HepG2 (cell line): ENCODE results near the gene BCAM. TPM values are rescaled to one million over a fixed set of nuclear protein-coding genes. Genes with fewer than 3 reads are reported as not detected.
A peak's percentile ranks its signal among the peaks of the same experiment; 100 is the strongest.

Experiments used
- SMAD3 ChIP-seq: sonication (generic); formaldehyde crosslinking; IDR thresholded peaks from 2 replicates; pipeline ENCODE4 v1.4.0; 2020; ENCODE audit warnings: missing genetic modification reagents
- SRSF9 ChIP-seq: fragments of 200-400 bp; formaldehyde crosslinking; IDR thresholded peaks from 2 replicates; pipeline ENCODE4 v1.6.1; 2018; ENCODE audit warnings: borderline replicate concordance, mild to moderate bottlenecking, low read depth, low read length; ENCODE audit not compliant: insufficient read depth, poor library complexity, severe bottlenecking
- ZBTB37 ChIP-seq: sonication (generic); formaldehyde crosslinking; IDR thresholded peaks from 2 replicates; pipeline ENCODE4 v1.4.0; 2020; ENCODE audit warnings: mild to moderate bottlenecking, missing genetic modification reagents
- ZBTB7B ChIP-seq: sonication (generic); formaldehyde crosslinking; IDR thresholded peaks from 2 replicates; pipeline ENCODE4 v1.4.0; 2020; ENCODE audit warnings: missing genetic modification reagents
- ZNF317 ChIP-seq: sonication (generic); formaldehyde crosslinking; IDR thresholded peaks from 2 replicates; pipeline ENCODE4 v1.5.0; 2020; ENCODE audit warnings: mild to moderate bottlenecking, missing genetic modification reagents
- ZNF362 ChIP-seq: sonication (generic); formaldehyde crosslinking; IDR thresholded peaks from 2 replicates; pipeline ENCODE4 v1.4.0; 2020; ENCODE audit warnings: missing genetic modification reagents, mild to moderate bottlenecking, borderline replicate concordance
- ZNF672 ChIP-seq: sonication (generic); formaldehyde crosslinking; IDR thresholded peaks from 2 replicates; pipeline ENCODE4 v1.8.1; 2022; ENCODE audit warnings: missing genetic modification reagents
- ZSCAN20 ChIP-seq: sonication (generic); formaldehyde crosslinking; IDR thresholded peaks from 2 replicates; pipeline ENCODE4 v1.4.0; 2020; ENCODE audit warnings: missing genetic modification reagents, mild to moderate bottlenecking, borderline replicate concordance
- polyA plus RNA-seq, 8 experiments: library from polyadenylated mRNA; depleted of rRNA in 3 of 8; stranded (reverse) in 7 of 8; unstranded in 1 of 8; fragments of >200 nt; fragmentation: Illumina TruSeq in 4 of 8; extraction: Trizol in 4 of 8; gene quantifications; 2 replicates each; pipeline versions ENCODE4 v1.2.1 to v1.2.3, GENCODE V29; 2011 to 2016; ENCODE audit warnings: low read depth in 4 of 8, missing spikeins in 1 of 8, mixed read lengths in 1 of 8; ENCODE audit not compliant: insufficient read depth in 1 of 8
- total RNA-seq, 5 experiments: library from RNA; depleted of rRNA; stranded (reverse); fragments of >200 nt; fragmentation: Illumina TruSeq; extraction: Trizol; gene quantifications; 2 replicates each; pipeline ENCODE4 v1.2.3, GENCODE V29; 2016; ENCODE audit warnings: low read depth in 1 of 5
- TF ChIP-seq, protein P1 (sequence below): sonication (generic); formaldehyde crosslinking; IDR thresholded peaks from 2 replicates; pipeline ENCODE4 v1.4.0; 2020; ENCODE audit warnings: missing genetic modification reagents
- TF ChIP-seq, protein P2 (sequence below): IDR thresholded peaks from 2 replicates; pipeline ENCODE4 v1.6.1; 2016; ENCODE audit warnings: missing compliant biosample characterization, missing genetic modification reagents, borderline replicate concordance
- TF ChIP-seq, protein P3 (sequence below): IDR thresholded peaks from 2 replicates; pipeline ENCODE4 v1.6.1; 2016; ENCODE audit warnings: missing compliant biosample characterization, missing genetic modification reagents, borderline replicate concordance
- TF ChIP-seq, protein P4 (sequence below): IDR thresholded peaks from 2 replicates; pipeline ENCODE4 v1.6.1; 2016; ENCODE audit warnings: mild to moderate bottlenecking
- TF ChIP-seq, protein P5 (sequence below): sonication (generic); formaldehyde crosslinking; conservative IDR thresholded peaks from 2 replicates; pipeline ENCODE4 v1.8.0; 2022; ENCODE audit warnings: mild to moderate bottlenecking, moderate library complexity, missing genetic modification reagents

The BCAM gene
- total and polyA plus RNA-seq, 2 of the 13 experiments (the other 11 are each of a cell fraction or from before 2014, with no cell fraction given) = 51.2 to 62.7 TPM

DNA sequence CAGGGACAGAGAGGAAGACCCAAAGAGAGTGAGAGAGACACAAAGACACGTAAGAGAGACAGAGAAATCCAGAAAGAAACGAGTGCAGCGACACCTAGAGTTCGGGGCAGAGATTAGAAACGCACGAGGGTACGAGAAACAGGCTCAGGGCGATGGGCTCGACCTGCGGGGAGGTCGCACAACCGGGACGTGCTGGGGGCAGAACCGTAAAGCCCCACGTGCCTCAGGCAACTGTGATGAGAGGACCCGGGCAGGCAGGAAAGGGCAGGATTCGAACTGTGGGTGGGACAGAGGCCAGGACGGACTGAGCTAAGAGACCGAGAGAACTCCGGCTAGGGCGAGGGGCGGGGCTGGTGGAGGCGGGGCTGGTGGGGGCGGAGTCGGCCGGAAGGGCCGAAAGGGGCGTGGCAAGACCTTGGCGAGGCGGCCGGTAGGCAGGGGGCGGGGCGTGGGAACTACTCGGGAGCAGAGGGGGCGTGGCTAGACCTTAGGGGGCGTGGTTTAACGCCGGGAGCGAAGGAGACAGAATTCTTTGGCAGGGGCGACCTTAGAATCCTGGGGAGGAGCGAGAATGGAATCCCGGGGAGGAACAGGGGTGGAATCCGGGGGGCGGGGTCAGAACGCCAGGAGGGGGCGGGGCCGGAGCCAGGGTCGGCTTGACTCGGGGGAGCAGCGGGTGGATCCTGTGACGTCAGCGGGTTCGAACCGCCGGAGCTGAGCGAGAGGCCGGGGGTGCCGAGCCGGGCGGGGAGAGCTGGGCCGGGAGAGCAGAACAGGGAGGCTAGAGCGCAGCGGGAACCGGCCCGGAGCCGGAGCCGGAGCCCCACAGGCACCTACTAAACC is 36.9 kb downstream of the BCAM start, which contains the start of gene NECTIN2 (continued):
- TF ChIP-seq, protein P1, sequence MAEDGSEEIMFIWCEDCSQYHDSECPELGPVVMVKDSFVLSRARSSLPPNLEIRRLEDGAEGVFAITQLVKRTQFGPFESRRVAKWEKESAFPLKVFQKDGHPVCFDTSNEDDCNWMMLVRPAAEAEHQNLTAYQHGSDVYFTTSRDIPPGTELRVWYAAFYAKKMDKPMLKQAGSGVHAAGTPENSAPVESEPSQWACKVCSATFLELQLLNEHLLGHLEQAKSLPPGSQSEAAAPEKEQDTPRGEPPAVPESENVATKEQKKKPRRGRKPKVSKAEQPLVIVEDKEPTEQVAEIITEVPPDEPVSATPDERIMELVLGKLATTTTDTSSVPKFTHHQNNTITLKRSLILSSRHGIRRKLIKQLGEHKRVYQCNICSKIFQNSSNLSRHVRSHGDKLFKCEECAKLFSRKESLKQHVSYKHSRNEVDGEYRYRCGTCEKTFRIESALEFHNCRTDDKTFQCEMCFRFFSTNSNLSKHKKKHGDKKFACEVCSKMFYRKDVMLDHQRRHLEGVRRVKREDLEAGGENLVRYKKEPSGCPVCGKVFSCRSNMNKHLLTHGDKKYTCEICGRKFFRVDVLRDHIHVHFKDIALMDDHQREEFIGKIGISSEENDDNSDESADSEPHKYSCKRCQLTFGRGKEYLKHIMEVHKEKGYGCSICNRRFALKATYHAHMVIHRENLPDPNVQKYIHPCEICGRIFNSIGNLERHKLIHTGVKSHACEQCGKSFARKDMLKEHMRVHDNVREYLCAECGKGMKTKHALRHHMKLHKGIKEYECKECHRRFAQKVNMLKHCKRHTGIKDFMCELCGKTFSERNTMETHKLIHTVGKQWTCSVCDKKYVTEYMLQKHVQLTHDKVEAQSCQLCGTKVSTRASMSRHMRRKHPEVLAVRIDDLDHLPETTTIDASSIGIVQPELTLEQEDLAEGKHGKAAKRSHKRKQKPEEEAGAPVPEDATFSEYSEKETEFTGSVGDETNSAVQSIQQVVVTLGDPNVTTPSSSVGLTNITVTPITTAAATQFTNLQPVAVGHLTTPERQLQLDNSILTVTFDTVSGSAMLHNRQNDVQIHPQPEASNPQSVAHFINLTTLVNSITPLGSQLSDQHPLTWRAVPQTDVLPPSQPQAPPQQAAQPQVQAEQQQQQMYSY (CRISPR knock-in tag) = peak; percentile 86
- TF ChIP-seq, protein P2, sequence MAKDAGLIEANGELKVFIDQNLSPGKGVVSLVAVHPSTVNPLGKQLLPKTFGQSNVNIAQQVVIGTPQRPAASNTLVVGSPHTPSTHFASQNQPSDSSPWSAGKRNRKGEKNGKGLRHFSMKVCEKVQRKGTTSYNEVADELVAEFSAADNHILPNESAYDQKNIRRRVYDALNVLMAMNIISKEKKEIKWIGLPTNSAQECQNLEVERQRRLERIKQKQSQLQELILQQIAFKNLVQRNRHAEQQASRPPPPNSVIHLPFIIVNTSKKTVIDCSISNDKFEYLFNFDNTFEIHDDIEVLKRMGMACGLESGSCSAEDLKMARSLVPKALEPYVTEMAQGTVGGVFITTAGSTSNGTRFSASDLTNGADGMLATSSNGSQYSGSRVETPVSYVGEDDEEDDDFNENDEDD (CRISPR knock-in tag) = peak; percentile 35; the same call in 1 of the 2 replicates
- 0 out of 2 replicates have a peak, but pooled peaks have one; percentile 6 for TF ChIP-seq ZNF672 (CRISPR knock-in tag)
- TF ChIP-seq, protein P3, sequence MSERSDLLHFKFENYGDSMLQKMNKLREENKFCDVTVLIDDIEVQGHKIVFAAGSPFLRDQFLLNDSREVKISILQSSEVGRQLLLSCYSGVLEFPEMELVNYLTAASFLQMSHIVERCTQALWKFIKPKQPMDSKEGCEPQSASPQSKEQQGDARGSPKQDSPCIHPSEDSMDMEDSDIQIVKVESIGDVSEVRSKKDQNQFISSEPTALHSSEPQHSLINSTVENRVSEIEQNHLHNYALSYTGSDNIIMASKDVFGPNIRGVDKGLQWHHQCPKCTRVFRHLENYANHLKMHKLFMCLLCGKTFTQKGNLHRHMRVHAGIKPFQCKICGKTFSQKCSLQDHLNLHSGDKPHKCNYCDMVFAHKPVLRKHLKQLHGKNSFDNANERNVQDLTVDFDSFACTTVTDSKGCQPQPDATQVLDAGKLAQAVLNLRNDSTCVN (CRISPR knock-in tag) = peak; percentile 82; the same call in 1 of the 2 replicates
- TF ChIP-seq ZBTB37 = 0 out of 2 replicates have a peak, but pooled peaks have one; percentile 8
- 0 out of 2 replicates have a peak, but pooled peaks have one; percentile 5 for TF ChIP-seq SMAD3 (CRISPR knock-in tag)
- no peak for TF ChIP-seq ZNF362 (CRISPR knock-in tag)
- TF ChIP-seq, protein P4, sequence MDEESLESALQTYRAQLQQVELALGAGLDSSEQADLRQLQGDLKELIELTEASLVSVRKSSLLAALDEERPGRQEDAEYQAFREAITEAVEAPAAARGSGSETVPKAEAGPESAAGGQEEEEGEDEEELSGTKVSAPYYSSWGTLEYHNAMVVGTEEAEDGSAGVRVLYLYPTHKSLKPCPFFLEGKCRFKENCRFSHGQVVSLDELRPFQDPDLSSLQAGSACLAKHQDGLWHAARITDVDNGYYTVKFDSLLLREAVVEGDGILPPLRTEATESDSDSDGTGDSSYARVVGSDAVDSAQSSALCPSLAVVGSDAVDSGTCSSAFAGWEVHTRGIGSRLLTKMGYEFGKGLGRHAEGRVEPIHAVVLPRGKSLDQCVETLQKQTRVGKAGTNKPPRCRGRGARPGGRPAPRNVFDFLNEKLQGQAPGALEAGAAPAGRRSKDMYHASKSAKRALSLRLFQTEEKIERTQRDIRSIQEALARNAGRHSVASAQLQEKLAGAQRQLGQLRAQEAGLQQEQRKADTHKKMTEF (CRISPR knock-in tag) = no peak
- no peak for TF ChIP-seq ZBTB7B (CRISPR knock-in tag)
- 0 out of 2 replicates have a peak, but pooled peaks have one; percentile 60 for TF ChIP-seq ZSCAN20 (CRISPR knock-in tag)
- no peak for TF ChIP-seq SRSF9
- TF ChIP-seq ZNF317 (CRISPR knock-in tag) = peak; percentile 17; the same call in 1 of the 2 replicates
- TF ChIP-seq, protein P5, sequence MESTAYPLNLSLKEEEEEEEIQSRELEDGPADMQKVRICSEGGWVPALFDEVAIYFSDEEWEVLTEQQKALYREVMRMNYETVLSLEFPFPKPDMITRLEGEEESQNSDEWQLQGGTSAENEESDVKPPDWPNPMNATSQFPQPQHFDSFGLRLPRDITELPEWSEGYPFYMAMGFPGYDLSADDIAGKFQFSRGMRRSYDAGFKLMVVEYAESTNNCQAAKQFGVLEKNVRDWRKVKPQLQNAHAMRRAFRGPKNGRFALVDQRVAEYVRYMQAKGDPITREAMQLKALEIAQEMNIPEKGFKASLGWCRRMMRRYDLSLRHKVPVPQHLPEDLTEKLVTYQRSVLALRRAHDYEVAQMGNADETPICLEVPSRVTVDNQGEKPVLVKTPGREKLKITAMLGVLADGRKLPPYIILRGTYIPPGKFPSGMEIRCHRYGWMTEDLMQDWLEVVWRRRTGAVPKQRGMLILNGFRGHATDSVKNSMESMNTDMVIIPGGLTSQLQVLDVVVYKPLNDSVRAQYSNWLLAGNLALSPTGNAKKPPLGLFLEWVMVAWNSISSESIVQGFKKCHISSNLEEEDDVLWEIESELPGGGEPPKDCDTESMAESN (CRISPR knock-in tag) = peak; percentile 59; the same call in 1 of the 2 replicates
